GM21515 (cell line): Measurements from ENCODE around the gene DEXI.

ENCODE experiments used
- ATAC-seq: cut with Tn5 transposase; IDR thresholded peaks from one replicate; pipeline ENCODE4 v1.9.1; 2021; ENCODE audit not compliant: unreplicated experiment

The DEXI gene

DNA sequence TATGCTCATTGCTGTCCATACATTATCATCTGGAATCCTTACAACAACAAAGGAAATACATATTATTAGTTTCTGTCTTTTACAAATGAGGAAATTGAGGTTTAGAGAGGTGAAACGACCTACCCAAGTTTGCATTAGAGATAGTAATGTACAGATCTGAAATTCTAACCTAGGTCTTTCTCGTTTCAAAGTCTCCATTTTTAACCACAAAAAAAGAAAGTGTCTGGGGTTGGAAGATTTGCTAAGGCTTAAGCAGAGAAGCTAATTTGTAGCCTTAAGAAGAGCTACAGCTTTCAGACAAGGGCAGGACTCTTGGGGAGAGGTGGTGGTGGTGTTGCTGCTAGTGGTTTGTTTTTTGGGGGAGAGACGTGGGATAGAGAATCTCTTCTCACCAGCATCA lies 46.1 kb downstream of the DEXI start:
- ATAC-seq = no peak

DNA sequence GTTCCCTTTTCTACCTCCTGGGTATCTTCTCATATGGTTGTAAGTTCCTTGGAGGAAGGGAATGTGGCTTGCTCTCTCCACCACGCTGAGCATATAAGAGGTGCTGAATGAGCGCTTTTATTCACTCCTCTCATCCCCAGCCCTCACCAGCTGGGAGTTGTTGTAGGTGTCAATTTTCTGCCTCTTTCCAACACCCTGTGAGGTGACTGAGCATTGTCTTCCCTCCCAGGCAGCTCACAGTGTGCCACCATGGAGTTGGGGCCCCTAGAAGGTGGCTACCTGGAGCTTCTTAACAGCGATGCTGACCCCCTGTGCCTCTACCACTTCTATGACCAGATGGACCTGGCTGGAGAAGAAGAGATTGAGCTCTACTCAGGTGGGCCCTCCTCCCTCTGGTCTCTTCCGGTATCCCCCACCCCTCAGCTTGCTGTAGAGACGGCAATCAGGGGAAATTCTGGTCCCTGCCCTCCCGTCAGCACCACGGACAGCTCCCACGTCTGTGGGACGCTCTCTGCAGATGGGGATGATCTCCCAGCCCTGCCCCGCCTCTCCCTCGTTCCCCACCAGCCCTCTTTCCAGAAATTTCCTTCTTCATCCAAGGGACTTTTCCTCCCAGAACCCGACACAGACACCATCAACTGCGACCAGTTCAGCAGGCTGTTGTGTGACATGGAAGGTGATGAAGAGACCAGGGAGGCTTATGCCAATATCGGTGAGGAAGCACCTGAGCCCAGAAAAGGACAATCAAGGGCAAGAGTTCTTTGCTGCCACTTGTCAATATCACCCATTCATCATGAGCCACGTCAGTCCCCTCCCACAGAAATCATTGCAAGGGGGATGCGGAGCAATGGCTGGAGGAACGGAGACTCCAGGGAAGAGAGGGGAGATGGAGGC lies 47.0 kb downstream of the DEXI start:
- no peak for ATAC-seq

DNA sequence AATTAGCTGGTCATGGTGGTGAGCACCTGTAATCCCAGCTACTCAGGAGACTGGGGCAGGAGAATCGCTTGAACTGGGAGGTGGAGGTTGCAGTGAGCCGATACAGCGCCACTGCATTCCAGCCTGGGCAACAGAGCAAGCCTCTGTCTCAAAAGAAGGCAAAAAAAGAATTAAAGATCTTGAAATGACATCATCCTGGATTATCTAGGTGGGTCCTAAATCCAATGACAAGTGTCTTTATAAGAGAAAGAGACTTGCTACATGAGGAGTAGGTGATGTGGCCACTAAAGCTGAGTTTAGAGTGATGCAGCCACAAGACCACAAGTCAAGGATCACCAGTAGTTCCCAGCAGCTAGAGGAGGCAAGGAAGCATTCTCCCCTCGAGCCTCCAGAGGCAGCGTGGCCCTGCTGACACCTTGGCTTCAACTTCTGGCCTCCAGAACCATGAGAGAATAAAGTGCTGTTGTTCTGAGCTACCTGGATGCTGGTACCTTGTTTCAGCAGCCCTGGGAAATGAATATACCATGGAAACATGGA lies 49.4 kb downstream of the DEXI start:
- ATAC-seq = no peak

DNA sequence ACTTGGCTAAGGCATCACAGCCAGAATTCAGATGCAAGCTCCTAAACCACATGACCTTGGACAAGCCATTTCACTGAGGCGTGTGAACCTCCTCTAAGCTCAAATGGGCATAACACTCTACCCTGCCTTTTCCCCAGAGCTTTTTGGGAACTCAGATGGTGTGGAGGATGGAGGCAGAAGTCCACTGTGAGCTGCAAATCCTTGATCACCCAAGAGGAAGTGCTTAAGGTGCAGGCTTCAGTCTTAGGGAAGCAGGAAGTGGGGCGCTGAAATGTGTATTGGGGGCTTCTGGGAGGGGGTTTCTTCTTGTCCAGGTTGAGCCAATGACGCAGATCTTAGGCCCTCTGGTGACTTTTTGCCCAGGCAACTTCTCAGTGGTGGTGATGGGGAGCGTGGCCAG lies 52.4 kb downstream of the DEXI start:
- no peak for ATAC-seq

DNA sequence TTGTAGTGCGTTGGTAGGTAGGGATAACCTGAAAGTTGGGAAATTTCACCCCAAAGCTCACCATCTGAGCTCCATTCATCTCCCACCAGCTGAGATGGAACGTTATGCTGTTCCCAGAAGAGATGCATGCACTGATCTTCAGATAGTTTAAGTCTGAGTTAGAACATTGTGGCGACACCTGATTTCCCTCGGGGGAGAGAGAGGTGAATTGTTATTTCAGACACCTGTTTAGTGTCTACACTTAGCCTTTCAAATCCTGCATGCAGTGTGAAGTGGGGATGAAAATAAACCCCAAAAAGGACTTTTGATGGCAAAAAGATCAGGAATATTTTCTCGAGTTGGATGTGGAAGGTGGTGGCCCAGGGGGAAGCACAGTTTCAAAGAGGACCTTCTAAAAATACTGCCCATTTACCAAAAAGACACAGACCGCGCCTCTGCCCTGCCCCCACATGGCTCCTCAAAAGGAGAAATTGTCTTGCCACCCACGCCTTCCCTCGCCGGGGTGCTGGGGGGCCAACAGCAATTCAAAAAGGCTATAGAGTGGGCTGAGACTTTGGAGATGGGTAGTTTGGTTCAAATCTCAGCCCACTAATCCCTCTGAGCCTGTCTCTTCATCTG lies 53.8 kb downstream of the DEXI start:
- no peak for ATAC-seq

DNA sequence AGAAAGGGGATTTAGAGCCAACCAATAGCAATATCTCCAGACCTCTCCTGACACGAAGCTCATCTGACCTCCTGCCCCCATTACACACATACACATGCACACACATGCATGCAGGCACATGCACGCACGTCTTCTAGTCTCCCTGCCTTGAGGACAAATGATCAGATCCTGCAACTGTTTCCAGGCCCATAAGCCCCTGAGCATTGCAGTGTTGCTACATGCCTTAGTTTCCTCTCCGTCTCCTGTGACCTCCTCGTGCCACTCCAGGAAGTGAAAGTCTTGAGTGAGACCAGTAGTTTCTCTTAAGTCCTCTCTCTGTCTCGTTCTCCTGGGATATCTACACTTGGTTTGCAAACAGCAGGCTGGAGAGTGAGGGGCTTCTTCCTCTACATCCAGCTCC lies 57.0 kb downstream of the DEXI start:
- no peak for ATAC-seq

DNA sequence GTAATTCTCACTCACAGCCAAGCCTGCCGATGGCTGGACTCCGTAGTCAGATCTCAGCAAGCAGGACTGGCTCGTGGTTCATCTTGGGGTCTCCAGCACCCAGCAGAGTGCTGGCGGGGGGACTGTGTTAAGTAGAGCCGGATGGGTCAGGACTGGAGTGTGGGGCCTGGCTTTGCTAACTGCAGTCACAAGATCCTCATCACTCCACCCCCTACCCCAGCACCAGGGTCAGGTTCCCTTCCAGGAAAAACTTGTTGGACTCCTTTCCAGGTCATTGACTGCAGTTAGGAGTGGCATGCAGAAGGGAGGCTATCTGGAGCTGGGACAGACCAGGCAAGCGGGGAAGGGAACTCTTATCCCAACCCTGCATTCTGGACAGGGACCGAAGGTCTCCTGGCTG lies 59.3 kb downstream of the DEXI start:
- ATAC-seq = no peak

DNA sequence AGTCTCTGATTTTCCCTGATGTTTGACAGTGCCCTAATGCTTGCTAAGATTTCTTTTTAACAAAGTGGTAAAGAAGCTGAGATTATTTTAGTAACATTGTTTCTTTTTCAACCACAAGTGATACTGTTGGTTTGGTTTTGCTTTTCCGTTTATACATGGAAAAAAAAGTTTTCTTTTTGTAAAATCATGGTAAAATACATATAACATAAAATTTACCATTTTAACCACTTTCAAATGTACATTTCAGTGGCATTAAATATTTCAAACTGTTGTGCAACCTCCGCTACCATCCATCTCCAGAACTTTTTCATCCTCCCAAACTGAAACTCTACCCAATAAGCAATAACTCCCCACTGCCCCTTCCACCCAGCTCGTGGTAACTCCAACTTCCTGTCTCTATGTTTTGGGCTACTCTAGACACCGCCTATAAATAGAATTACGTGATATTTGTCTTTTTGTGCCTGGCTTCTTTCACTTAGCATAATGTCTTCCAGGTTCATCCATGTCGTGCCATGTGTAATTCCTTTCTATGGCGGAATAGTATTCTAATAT lies 60.7 kb downstream of the DEXI start:
- ATAC-seq = no peak

DNA sequence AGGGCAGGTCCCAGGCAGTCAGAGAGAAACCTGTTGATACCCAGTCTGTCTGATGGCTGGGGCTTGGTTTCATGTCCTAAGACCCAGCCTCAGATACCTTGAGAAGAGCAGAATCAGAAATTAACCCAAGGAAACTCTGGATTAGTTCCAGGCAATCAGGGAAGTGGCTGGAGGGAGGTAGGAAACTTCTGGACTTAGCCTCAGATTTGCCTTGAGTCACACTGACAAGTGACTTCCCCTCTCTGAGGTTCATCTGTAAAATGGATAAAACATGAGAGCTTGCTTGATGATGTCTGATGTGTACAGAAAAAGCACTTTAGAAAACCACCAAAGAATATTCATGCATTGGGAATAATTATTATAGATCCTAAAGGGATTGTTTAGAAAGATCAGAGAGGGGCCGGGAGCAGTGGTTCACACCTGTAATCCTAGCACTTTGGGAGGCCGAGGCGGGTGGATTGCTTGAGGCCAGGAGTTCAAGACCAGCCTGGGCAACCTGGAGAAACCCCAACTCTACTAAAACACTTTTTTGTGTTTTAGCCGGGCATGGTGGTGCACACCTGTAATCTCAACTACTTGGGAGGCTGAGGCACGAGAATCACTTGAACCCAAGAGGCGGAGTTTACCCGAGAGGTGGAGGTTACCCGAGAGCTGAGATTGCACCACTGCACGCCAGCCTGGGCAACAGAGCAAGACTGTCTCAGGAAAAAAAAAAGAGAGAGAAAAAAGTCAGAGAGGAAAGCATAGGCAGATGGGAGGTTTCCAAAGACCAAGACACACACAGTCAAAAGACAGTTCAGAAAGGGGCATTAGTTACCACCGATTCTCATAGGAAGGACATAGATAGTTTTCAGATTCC lies 61.4 kb downstream of the DEXI start:
- no peak for ATAC-seq

DNA sequence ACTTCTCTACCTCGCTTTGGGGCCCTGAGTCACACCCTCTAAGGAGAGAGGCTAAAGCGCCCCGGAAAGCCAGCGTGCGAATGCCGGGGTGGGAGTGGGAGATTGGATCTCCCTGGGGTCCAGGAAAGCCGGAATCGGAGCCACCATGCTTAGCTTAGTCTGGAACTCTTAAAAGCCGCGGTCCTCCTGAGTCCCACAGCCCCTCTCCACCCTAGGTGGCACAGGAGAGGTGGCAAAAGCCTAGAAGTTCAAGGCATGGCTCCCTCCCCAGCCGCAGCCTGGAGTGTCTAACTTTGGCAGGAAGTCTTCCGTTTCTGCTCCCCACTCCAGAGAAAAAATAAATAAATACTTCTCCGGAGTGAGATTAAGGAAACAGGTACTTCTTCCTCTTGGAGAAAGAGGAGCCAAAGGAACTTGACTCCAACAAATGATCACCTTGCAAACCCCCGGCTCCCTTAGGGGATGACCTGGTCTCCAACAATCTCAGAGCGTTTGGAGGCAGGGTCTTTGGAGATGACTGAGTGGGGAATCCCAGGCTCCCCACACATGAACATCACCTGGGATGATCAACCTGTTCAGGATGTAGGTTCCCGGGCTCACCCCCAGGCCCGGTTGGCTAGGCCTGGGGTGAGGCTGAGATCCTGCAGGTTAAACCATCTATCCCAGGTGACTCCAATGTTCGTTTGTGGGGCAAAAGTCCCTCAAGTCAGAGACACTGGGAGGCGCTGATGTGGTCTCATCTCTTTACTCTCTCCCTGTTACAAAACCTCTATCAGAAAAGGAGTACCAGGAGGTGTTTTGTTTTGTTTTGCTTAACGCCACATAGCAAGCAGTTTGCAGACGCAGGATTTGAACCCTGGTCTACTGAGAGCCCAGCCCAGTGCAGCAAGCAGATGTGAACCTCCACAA lies 62.3 kb downstream of the DEXI start:
- ATAC-seq = no peak
